Measurements from ENCODE around the gene RNF11.

RNF11 gene

GRCh38 chr1:51263147-51263877 is 27.2 kb downstream of the RNF11 start:
- no peak for DNase-seq

- no peak for DNase-seq
Observed at GRCh38 chr1:51264451-51264850, 28.4 kb downstream of the RNF11 start.

- no peak for DNase-seq
Observed at GRCh38 chr1:51265618-51266017, 29.5 kb downstream of the RNF11 start.

GRCh38 chr1:51266181-51266580 is 30.1 kb downstream of the RNF11 start:
- DNase-seq: no peak

- DNase-seq: no peak
Observed at GRCh38 chr1:51266791-51267190, 30.7 kb downstream of the RNF11 start.

GRCh38 chr1:51268634-51269033 is 32.6 kb downstream of the RNF11 start:
- DNase-seq: no peak

- DNase-seq: no peak
Observed at GRCh38 chr1:51270751-51271150, 34.7 kb downstream of the RNF11 start.

- DNase-seq: no peak
Observed at GRCh38 chr1:51272916-51273315, 36.8 kb downstream of the RNF11 start.

- no peak for DNase-seq
Observed at GRCh38 chr1:51274676-51275075, 38.6 kb downstream of the RNF11 start.

- no peak for DNase-seq
Observed at GRCh38 chr1:51276286-51276685, 40.2 kb downstream of the RNF11 start.

- no peak for DNase-seq
Observed at GRCh38 chr1:51280321-51280978, 44.4 kb downstream of the RNF11 start.

GRCh38 chr1:51281807-51282206 is 45.7 kb downstream of the RNF11 start:
- no peak for DNase-seq

- no peak for DNase-seq
Observed at GRCh38 chr1:51282605-51283004, 46.5 kb downstream of the RNF11 start.

- no peak for DNase-seq
Observed at GRCh38 chr1:51283979-51284378, 47.9 kb downstream of the RNF11 start.

- peak in 1 of 56 donors; percentile 36 for DNase-seq
Observed at GRCh38 chr1:51284487-51284954, 48.4 kb downstream of the RNF11 start.

GRCh38 chr1:51285055-51285454 is 49.0 kb downstream of the RNF11 start:
- DNase-seq: no peak

- no peak for DNase-seq
Observed at GRCh38 chr1:51287966-51288365, 51.9 kb downstream of the RNF11 start.

- no peak for DNase-seq
Observed at GRCh38 chr1:51288578-51288977, 52.5 kb downstream of the RNF11 start.

GRCh38 chr1:51289676-51290488 is 53.8 kb downstream of the RNF11 start:
- DNase-seq: no peak

GRCh38 chr1:51290489-51290847 is 54.4 kb downstream of the RNF11 start:
- DNase-seq: no peak

GRCh38 chr1:51293898-51294515 is 57.9 kb downstream of the RNF11 start:
- no peak for DNase-seq

Measured in amygdala (tissue), 56 donors.